GM18526 (cell line): ENCODE data around the gene NPFF.
A peak's percentile ranks its signal among the peaks of the same experiment; 100 is the strongest.

Source experiments
- POLR2A ChIP-seq: IDR thresholded peaks from 3 replicates; pipeline ENCODE4 v1.6.1; 2011; ENCODE audit not compliant: insufficient read length; ENCODE audit errors: extremely low read depth

Gene NPFF

GRCh38 chr12:53486736-53487487 is 20.4 kb downstream of the NPFF start:
- no peak for TF ChIP-seq POLR2A

GRCh38 chr12:53485955-53486735 is 21.1 kb downstream of the NPFF start:
- no peak for TF ChIP-seq POLR2A

- TF ChIP-seq POLR2A, result no peak
Measured at GRCh38 chr12:53484686-53485575, 22.4 kb downstream of the NPFF start.

GRCh38 chr12:53483979-53484377 is 23.3 kb downstream of the NPFF start:
- TF ChIP-seq POLR2A, result no peak

GRCh38 chr12:53483225-53483978 is 23.9 kb downstream of the NPFF start:
- TF ChIP-seq POLR2A, result peak; percentile 2

- no peak for TF ChIP-seq POLR2A
Measured at GRCh38 chr12:53482626-53483168, 24.6 kb downstream of the NPFF start.

GRCh38 chr12:53481939-53482586 is 25.2 kb downstream of the NPFF start:
- no peak for TF ChIP-seq POLR2A

GRCh38 chr12:53480491-53481442 is 26.5 kb downstream of the NPFF start:
- TF ChIP-seq POLR2A, result no peak

- no peak for TF ChIP-seq POLR2A
Measured at GRCh38 chr12:53479331-53479730, 28.0 kb downstream of the NPFF start.

- no peak for TF ChIP-seq POLR2A
Measured at GRCh38 chr12:53478865-53479264, 28.4 kb downstream of the NPFF start.

GRCh38 chr12:53476769-53477209 is 30.5 kb downstream of the NPFF start:
- TF ChIP-seq POLR2A, result no peak

- TF ChIP-seq POLR2A, result no peak
Measured at GRCh38 chr12:53474819-53475218, 32.5 kb downstream of the NPFF start.

GRCh38 chr12:53474077-53474476 is 33.2 kb downstream of the NPFF start:
- no peak for TF ChIP-seq POLR2A
